ENCODE data around the gene EVI2B. TPM values are rescaled to one million over a fixed set of nuclear protein-coding genes. Genes with fewer than 3 reads are reported as not detected.

The EVI2B gene
- polyA plus RNA-seq, 2 of the 4 experiments (the other 2 are of a cell fraction): 0.04 TPM; not detected in 1

DNA sequence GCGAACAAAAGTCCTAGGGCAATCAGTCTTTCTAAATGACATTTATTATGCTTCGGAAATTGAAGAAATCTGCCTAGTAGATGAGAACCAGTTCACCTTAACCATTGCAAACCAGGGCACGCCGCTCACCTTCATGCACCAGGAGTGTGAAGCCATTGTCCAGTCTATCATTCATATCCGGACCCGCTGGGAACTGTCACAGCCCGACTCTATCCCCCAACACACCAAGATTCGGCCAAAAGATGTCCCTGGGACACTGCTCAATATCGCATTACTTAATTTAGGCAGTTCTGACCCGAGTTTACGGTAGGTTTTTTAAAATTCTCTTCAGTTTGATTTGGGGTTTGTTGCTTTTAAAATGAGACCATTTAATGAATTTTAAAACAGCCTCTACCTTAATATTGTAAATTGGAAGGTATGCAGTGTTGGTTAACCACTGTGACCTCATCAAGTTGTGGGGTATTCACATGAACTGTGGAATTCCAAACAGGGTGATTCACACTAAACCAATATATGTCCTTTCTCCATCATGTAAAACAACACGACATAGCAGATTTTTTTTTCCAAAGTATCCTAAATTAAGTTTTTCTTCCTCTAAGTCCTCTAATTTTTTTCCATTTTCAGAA lies 13.8 kb upstream of the EVI2B start:
- ChIA-PET POLR2A (no interaction called here), CTCF (interaction anchor here (1.3 to 1.4 kb wide), 2 partner anchors 10 to 16 kb away, joined by 3 to 5 read pairs; no protein-coding TSS in a partner anchor)
- TF ChIP-seq CHD4 (IDR thresholded peaks at IDR 0.05; ENCODE audit: borderline replicate concordance) (no peak), CBX2 (IDR thresholded peaks at IDR 0.05; ENCODE audit: borderline replicate concordance, low read depth) (no peak), MAFK (IDR thresholded peaks at IDR 0.05; ENCODE audit: partially characterized antibody) (peak; percentile 22), TP53 (CRISPR knock-in tag; IDR thresholded peaks at IDR 0.05) (no peak), ZC3H11A (IDR thresholded peaks at IDR 0.05) (no peak), EHMT2 (IDR thresholded peaks at IDR 0.05; ENCODE audit: low read depth) (no peak), BHLHE40 (IDR thresholded peaks at IDR 0.05; ENCODE audit: low read depth, low read length) (no peak), FOSL2 (IDR thresholded peaks at IDR 0.05) (no peak), FOSL2 (CRISPR knock-in tag; IDR thresholded peaks at IDR 0.05) (peak; percentile 54)
- ATAC-seq (peak; percentile 68 to 72; a peak in 3 of 6 replicates), FAIRE-seq (no peak), DNase-seq (ENCODE audit: low read depth in 1 of 2, low spot score in 1 of 2) (peak; percentile 19 to 35)
- Histone ChIP-seq H3K4me1 (peaks cover 12% of the 10 kb centered on the region), H3K4me3 (no peak overlapping the region), H3K9me3 (no peaks in the 10 kb centered on the region), H3K4me2 (peak overlapping the region; percentile 6; the same call in 2 of the 3 replicates), H3K27ac (peak overlapping the region in 1 of 2 experiments; percentile 35; a peak in 2 of 6 replicates)
- WGBS (ENCODE audit: missing lambda C conversion rate): 88% methylated on average over 12 of the region's 12 CpGs

GRCh38 chr17:31323551-31323950 lies 9.7 kb upstream of the EVI2B start:
- no peak overlapping the region for H3K4me3 ChIP-seq
- no peaks in the 10 kb centered on the region for H3K9me3 ChIP-seq
- ATAC-seq: no peak
- ChIA-PET POLR2A (no interaction called here), CTCF (interaction anchor here (0.6 to 1.8 kb wide), 3 partner anchors 11 to 474 kb away, joined by 3 to 4 read pairs (median 3); no protein-coding TSS in a partner anchor)
- no peak for FAIRE-seq
- peak; percentile 43 for TF ChIP-seq MAFK (IDR thresholded peaks at IDR 0.05; ENCODE audit: partially characterized antibody)
- no peak for TF ChIP-seq NFE2L2 (conservative IDR thresholded peaks at IDR 0.05; ENCODE audit: low read length)
- H3K4me1 ChIP-seq: peaks cover 12% of the 10 kb centered on the region
- H3K4me2 ChIP-seq: no peak overlapping the region
- no peak overlapping the region for H3K27ac ChIP-seq
- DNase-seq (ENCODE audit: low read depth in 1 of 2, low spot score in 1 of 2): no peak

GRCh38 chr17:31321966-31322365 lies 8.1 kb upstream of the EVI2B start:
- POLR2A ChIA-PET: no interaction called here
- no peaks in the 10 kb centered on the region for H3K9me3 ChIP-seq
- 86% methylated on average over 4 of the region's 4 CpGs for WGBS (ENCODE audit: missing lambda C conversion rate)
- no peak overlapping the region for H3K4me3 ChIP-seq
- FAIRE-seq (no peak), ATAC-seq (no peak), DNase-seq (ENCODE audit: low read depth in 1 of 2, low spot score in 1 of 2) (no peak)
- H3K4me2 ChIP-seq: no peak overlapping the region
- no peak for TF ChIP-seq ATOH8 (CRISPR knock-in tag; IDR thresholded peaks at IDR 0.05; ENCODE audit: low read depth)
- no peak for TF ChIP-seq MAFK (IDR thresholded peaks at IDR 0.05; ENCODE audit: partially characterized antibody)
- TF ChIP-seq CBX8 (IDR thresholded peaks at IDR 0.05): no peak
- no peak for TF ChIP-seq ESRRA (IDR thresholded peaks at IDR 0.05; ENCODE audit: borderline replicate concordance, low read length)
- TF ChIP-seq POLR2AphosphoS2 (conservative IDR thresholded peaks at IDR 0.05; ENCODE audit: low read length): no peak
- no peak for TF ChIP-seq NR3C1 (IDR thresholded peaks at IDR 0.05)
- no peak for TF ChIP-seq HDAC2 (IDR thresholded peaks at IDR 0.05)
- no peak for TF ChIP-seq CHD2 (IDR thresholded peaks at IDR 0.05; ENCODE audit: low read length, partially characterized antibody)
- TF ChIP-seq GATA3 (IDR thresholded peaks at IDR 0.05; ENCODE audit: borderline replicate concordance): no peak
- TF ChIP-seq EP300 (IDR thresholded peaks at IDR 0.05): no peak
- no peak for TF ChIP-seq KDM5A (IDR thresholded peaks at IDR 0.05)
- no peak for TF ChIP-seq HMGXB4 (CRISPR knock-in tag; IDR thresholded peaks at IDR 0.05; ENCODE audit: borderline replicate concordance)
- no peak for TF ChIP-seq MYC (IDR thresholded peaks at IDR 0.05; ENCODE audit: borderline replicate concordance, low read length)
- H3K4me1 ChIP-seq: no peaks in the 10 kb centered on the region
- no peak overlapping the region for H3K27ac ChIP-seq
- CTCF ChIA-PET: no interaction called here
